Measurements from ENCODE around the gene ZBTB32. TPM values are rescaled to one million over a fixed set of nuclear protein-coding genes. Genes with fewer than 3 reads are reported as not detected.
A peak's percentile ranks its signal among the peaks of the same experiment; 100 is the strongest.

ZBTB32 gene
- total RNA-seq, 1 donor = not detected

GRCh38 chr19:35733180-35734125, 29.1 kb downstream of the ZBTB32 start:
- Histone ChIP-seq H4K20me1 (ENCODE audit: insufficient read depth, low read length) (peaks cover 7% of the 10 kb centered on the region), H3K4me3 (ENCODE audit: insufficient read depth, low read length) (no peak overlapping the region), H2AFZ (ENCODE audit: low read length) (no peak overlapping the region), H3K36me3 (ENCODE audit: insufficient read depth, low read length) (peaks cover 70% of the 10 kb centered on the region), H3K27me3 (ENCODE audit: insufficient read depth, low read length) (no peaks in the 10 kb centered on the region), H3K4me2 (ENCODE audit: insufficient read depth, low read length) (no peak overlapping the region), H3K27ac (ENCODE audit: low read depth, low read length) (no peak overlapping the region), H3K9me3 (ENCODE audit: low read depth, low read length) (no peaks in the 10 kb centered on the region), H3K4me1 (ENCODE audit: insufficient read depth, low read length) (no peaks in the 10 kb centered on the region), H3K79me2 (ENCODE audit: insufficient read depth, low read length) (no peaks in the 10 kb centered on the region)
- DNase-seq (ENCODE audit: insufficient read length, low spot score, missing footprints) = peak; percentile 87
- no peak for TF ChIP-seq CTCF (IDR thresholded peaks at IDR 0.05; ENCODE audit: extremely low read depth, low read depth, low read length)

- H3K36me3 ChIP-seq (ENCODE audit: insufficient read depth, low read length) = peaks cover 69% of the 10 kb centered on the region
- no peak for TF ChIP-seq CTCF (IDR thresholded peaks at IDR 0.05; ENCODE audit: extremely low read depth, low read depth, low read length)
- DNase-seq (ENCODE audit: insufficient read length, low spot score, missing footprints) = peak; percentile 14
- H2AFZ ChIP-seq (ENCODE audit: low read length) = no peak overlapping the region
- H3K4me2 ChIP-seq (ENCODE audit: insufficient read depth, low read length) = no peak overlapping the region
- H4K20me1 ChIP-seq (ENCODE audit: insufficient read depth, low read length) = peaks cover 7% of the 10 kb centered on the region
- H3K27me3 ChIP-seq (ENCODE audit: insufficient read depth, low read length) = no peaks in the 10 kb centered on the region
- H3K27ac ChIP-seq (ENCODE audit: low read depth, low read length) = no peak overlapping the region
- H3K79me2 ChIP-seq (ENCODE audit: insufficient read depth, low read length) = no peaks in the 10 kb centered on the region
- no peaks in the 10 kb centered on the region for H3K4me1 ChIP-seq (ENCODE audit: insufficient read depth, low read length)
- H3K9me3 ChIP-seq (ENCODE audit: low read depth, low read length) = no peaks in the 10 kb centered on the region
- no peak overlapping the region for H3K4me3 ChIP-seq (ENCODE audit: insufficient read depth, low read length)
Observed at GRCh38 chr19:35734273-35734672, 29.9 kb downstream of the ZBTB32 start.

GRCh38 chr19:35734889-35735288, 30.5 kb downstream of the ZBTB32 start:
- H3K4me3 ChIP-seq (ENCODE audit: insufficient read depth, low read length) = no peak overlapping the region
- TF ChIP-seq CTCF (IDR thresholded peaks at IDR 0.05; ENCODE audit: extremely low read depth, low read depth, low read length) = no peak
- H3K4me2 ChIP-seq (ENCODE audit: insufficient read depth, low read length) = no peak overlapping the region
- H2AFZ ChIP-seq (ENCODE audit: low read length) = no peak overlapping the region
- no peaks in the 10 kb centered on the region for H3K27me3 ChIP-seq (ENCODE audit: insufficient read depth, low read length)
- no peaks in the 10 kb centered on the region for H3K79me2 ChIP-seq (ENCODE audit: insufficient read depth, low read length)
- DNase-seq (ENCODE audit: insufficient read length, low spot score, missing footprints) = peak; percentile 51
- peaks cover 7% of the 10 kb centered on the region for H4K20me1 ChIP-seq (ENCODE audit: insufficient read depth, low read length)
- H3K36me3 ChIP-seq (ENCODE audit: insufficient read depth, low read length) = peaks cover 63% of the 10 kb centered on the region
- no peak overlapping the region for H3K27ac ChIP-seq (ENCODE audit: low read depth, low read length)
- H3K9me3 ChIP-seq (ENCODE audit: low read depth, low read length) = no peaks in the 10 kb centered on the region
- H3K4me1 ChIP-seq (ENCODE audit: insufficient read depth, low read length) = no peaks in the 10 kb centered on the region
